CD14-positive monocyte (primary cell): ENCODE measurements around the gene MED29. TPM values are rescaled to one million over a fixed set of nuclear protein-coding genes. Genes with fewer than 3 reads are reported as not detected.

Source experiments
- DNase-seq, 3 donors: peaks; one replicate each; pipeline ENCODE4 v3.0.0-alpha.2; 2011 to 2022
- H2AFZ ChIP-seq: 2 replicates; pipeline ENCODE4 v1.6.0; 2012; ENCODE audit warnings: mild to moderate bottlenecking, low read depth, low read length, inconsistent platforms; ENCODE audit not compliant: insufficient read depth, poor library complexity, severe bottlenecking
- H3K27ac ChIP-seq, 2 donors: 1 replicate in 1 of 2; 2 replicates in 1 of 2; pipeline ENCODE4 v1.5.1; 2012 to 2013; ENCODE audit warnings: low read length in 2 of 2, control low read depth in 1 of 2, inconsistent platforms in 1 of 2, low read depth in 1 of 2, mild to moderate bottlenecking in 1 of 2
- H3K27me3 ChIP-seq, 2 donors: one replicate each; pipeline versions ENCODE4 v1.6.0 to v1.6.1; 2011 to 2013; ENCODE audit warnings: low read length in 2 of 2; ENCODE audit not compliant: control insufficient read depth in 2 of 2, insufficient read depth in 2 of 2
- H3K36me3 ChIP-seq, 2 donors: replicated peaks in 1 of 2; 1 replicate in 1 of 2; 2 replicates in 1 of 2; pipeline versions ENCODE4 v1.5.1 to v1.6.1; 2012 to 2013; ENCODE audit warnings: low read length in 2 of 2, control low read depth in 1 of 2, inconsistent platforms in 1 of 2, mild to moderate bottlenecking in 1 of 2; ENCODE audit not compliant: insufficient read depth in 2 of 2, control insufficient read depth in 1 of 2
- H3K4me1 ChIP-seq, 2 donors: 1 replicate in 1 of 2; 2 replicates in 1 of 2; pipeline versions ENCODE4 v1.5.1 to v1.6.1; 2012 to 2013; ENCODE audit warnings: low read length in 2 of 2, control low read depth in 1 of 2, inconsistent platforms in 1 of 2, mild to moderate bottlenecking in 1 of 2, moderate library complexity in 1 of 2; ENCODE audit not compliant: insufficient read depth in 2 of 2, control insufficient read depth in 1 of 2
- H3K4me2 ChIP-seq: replicated peaks from 2 replicates; pipeline ENCODE3; 2012; ENCODE audit warnings: low read length, moderate library complexity, mild to moderate bottlenecking; ENCODE audit not compliant: poor library complexity, severe bottlenecking; ENCODE audit errors: extremely low read depth
- H3K4me3 ChIP-seq, 3 experiments: fragments of 200-600 bp in 1 of 3; sonication (generic) in 1 of 3; replicated peaks in 1 of 3; 1 replicate in 2 of 3; 2 replicates in 1 of 3; pipeline ENCODE4 v1.5.1; 2011 to 2013; ENCODE audit warnings: low read length in 3 of 3, mild to moderate bottlenecking in 3 of 3, control low read depth in 2 of 3, low read depth in 2 of 3, inconsistent platforms in 1 of 3, moderate library complexity in 1 of 3
- H3K79me2 ChIP-seq: 2 replicates; pipeline ENCODE4 v1.6.0; 2012; ENCODE audit warnings: mild to moderate bottlenecking, control low read depth, inconsistent platforms, low read length, moderate library complexity; ENCODE audit not compliant: insufficient read depth
- H3K9ac ChIP-seq: 2 replicates; pipeline ENCODE4 v1.6.0; 2017; ENCODE audit warnings: low read length, mild to moderate bottlenecking; ENCODE audit not compliant: insufficient read depth, poor library complexity, severe bottlenecking
- H3K9me3 ChIP-seq, 2 donors: replicated peaks in 1 of 2; 1 replicate in 1 of 2; 2 replicates in 1 of 2; pipeline versions ENCODE4 v1.5.1 to v1.6.1; 2012 to 2013; ENCODE audit warnings: low read length in 2 of 2, control low read depth in 1 of 2; ENCODE audit not compliant: control insufficient read depth in 1 of 2, insufficient read depth in 1 of 2
- H4K20me1 ChIP-seq: 2 replicates; pipeline ENCODE4 v1.6.0; 2012; ENCODE audit warnings: mild to moderate bottlenecking, low read length, control low read depth, moderate library complexity; ENCODE audit not compliant: insufficient read depth
- H3K27ac Mint-ChIP-seq, 7 donors: one replicate each; pipeline ENCODE4 v1.8.0; 2020; ENCODE audit warnings: mild to moderate bottlenecking in 7 of 7, mixed read lengths in 7 of 7, moderate library complexity in 6 of 7, inconsistent platforms in 2 of 7
- H3K27me3 Mint-ChIP-seq, 3 donors: one replicate each; pipeline ENCODE4 v1.8.0; 2021 to 2022; ENCODE audit warnings: low read depth in 3 of 3, mild to moderate bottlenecking in 3 of 3, mixed read lengths in 3 of 3, moderate library complexity in 3 of 3, inconsistent platforms in 1 of 3
- H3K36me3 Mint-ChIP-seq, 2 donors: one replicate each; pipeline ENCODE4 v1.8.0; 2020; ENCODE audit warnings: mixed read lengths in 2 of 2, inconsistent platforms in 1 of 2, mild to moderate bottlenecking in 1 of 2
- H3K4me1 Mint-ChIP-seq: one replicate; pipeline ENCODE4 v1.8.0; 2020; ENCODE audit warnings: mild to moderate bottlenecking, mixed read lengths
- H3K4me3 Mint-ChIP-seq, 2 donors: one replicate each; pipeline ENCODE4 v1.8.0; 2020; ENCODE audit warnings: mild to moderate bottlenecking in 2 of 2, mixed read lengths in 2 of 2, moderate library complexity in 1 of 2
- H3K9me3 Mint-ChIP-seq, 7 donors: one replicate each; pipeline ENCODE4 v1.8.0; 2020 to 2022; ENCODE audit warnings: mixed read lengths in 7 of 7, mild to moderate bottlenecking in 6 of 7, moderate library complexity in 6 of 7, inconsistent platforms in 2 of 7
- CTCF ChIP-seq: fragments of 200-600 bp; IDR thresholded peaks from one replicate; pipeline ENCODE4 v1.8.0; 2022; ENCODE audit warnings: antibody characterized with exemption, mild to moderate bottlenecking
- whole genome bisulfite sequencing: methylation state at CpG from one replicate; pipeline ENCODE4 v1.1.5; 2013; ENCODE audit warnings: missing lambda C conversion rate; ENCODE audit not compliant: insufficient coverage; 5-methylcytosine and 5-hydroxymethylcytosine counted together
- intact Hi-C, 2 donors: fragments of 100-400 bp; cut with micrococcal nuclease; formaldehyde crosslinking; loops; one replicate each; pipeline versions ENCODE4 v1.15.0 to v1.15.1; 2023
- polyA plus RNA-seq, 3 donors: library from polyadenylated mRNA; depleted of rRNA in 1 of 3; unstranded in 2 of 3; stranded (reverse) in 1 of 3; fragments of 300-500 nt in 2 of 3; fragments of >200 nt in 1 of 3; fragmentation: Illumina TruSeq in 2 of 3; gene quantifications; 1 replicate in 2 of 3; 2 replicates in 1 of 3; pipeline ENCODE4 v1.2.3, GENCODE V29; 2012 to 2021

MED29 gene
- polyA plus RNA-seq, 3 donors: 35.8 to 38.2 (median 37.0) TPM

- no peak overlapping the region for H3K4me3 Mint-ChIP-seq
- peaks cover 24% of the 10 kb centered on the region for H3K79me2 ChIP-seq
- no peak overlapping the region for H3K9ac ChIP-seq
- H3K36me3 ChIP-seq: peaks cover 13 to 14% of the 10 kb centered on the region in 2 donors
- no peaks in the 10 kb centered on the region for H3K9me3 ChIP-seq
- H3K27ac Mint-ChIP-seq: no peak overlapping the region
- no peak overlapping the region for H3K27ac ChIP-seq
- peaks cover 31% of the 10 kb centered on the region for H3K4me1 Mint-ChIP-seq
- no peak overlapping the region for H3K4me3 ChIP-seq
- H3K9me3 Mint-ChIP-seq: peaks cover 0 to 2% (median 0%) of the 10 kb centered on the region in 7 donors
- H3K36me3 Mint-ChIP-seq: peaks cover 17 to 18% of the 10 kb centered on the region in 2 donors
- intact Hi-C loops: loop anchor here (5.0 kb wide), 2 partner anchors 94 to 96 kb away; partner anchors contain the start of genes EID2B (in 1 of the 2) and SAMD4B (in 1 of the 2)
- H4K20me1 ChIP-seq: peaks cover 19% of the 10 kb centered on the region
- no peak for DNase-seq
- no peak overlapping the region for H3K4me2 ChIP-seq
- peaks cover 24 to 27% of the 10 kb centered on the region in 2 donors for H3K4me1 ChIP-seq
- H2AFZ ChIP-seq: no peak overlapping the region
- 100% methylated on average over 2 of the region's 9 CpGs for WGBS
- H3K27me3 Mint-ChIP-seq: peaks cover 6 to 15% (median 12%) of the 10 kb centered on the region in 3 donors
- TF ChIP-seq CTCF: no peak
- peaks cover 0 to 2% of the 10 kb centered on the region in 2 donors for H3K27me3 ChIP-seq
These were observed 47.2 kb downstream of the MED29 start for GRCh38 chr19:39438270-39438934.

- peak overlapping the region; percentile 79 for H3K4me2 ChIP-seq
- H3K4me1 ChIP-seq: peaks cover 36 to 40% of the 10 kb centered on the region in 2 donors
- Mint-ChIP-seq H3K27ac (peak overlapping the region; percentile 89 to 100 (median 99)), H3K36me3 (peaks cover 16 to 20% of the 10 kb centered on the region in 2 donors), H3K27me3 (peaks cover 0 to 5% (median 3%) of the 10 kb centered on the region in 3 donors), H3K4me1 (peaks cover 53% of the 10 kb centered on the region), H3K9me3 (peaks cover 0 to 3% (median 0%) of the 10 kb centered on the region in 7 donors), H3K4me3 (peak overlapping the region; percentile 97 to 98)
- no peaks in the 10 kb centered on the region for H3K9me3 ChIP-seq
- H3K79me2 ChIP-seq: peaks cover 52% of the 10 kb centered on the region
- H3K27me3 ChIP-seq: no peaks in the 10 kb centered on the region
- intact Hi-C loops: loop anchor here (2.0 to 10.0 kb wide), 3 partner anchors 58 to 93 kb away; partner anchors contain the start of gene EID2B (in 1 of the 2)
- TF ChIP-seq CTCF: no peak
- peaks cover 4 to 18% of the 10 kb centered on the region in 2 donors for H3K36me3 ChIP-seq
- peak overlapping the region; percentile 55 to 100 (median 95) for H3K4me3 ChIP-seq
- H4K20me1 ChIP-seq: peaks cover 22% of the 10 kb centered on the region
- WGBS: 0% methylated on average over 3 of the region's 17 CpGs
- peak overlapping the region; percentile 94 to 100 for H3K27ac ChIP-seq
- H2AFZ ChIP-seq: peak overlapping the region; percentile 77
- peak overlapping the region; percentile 98 for H3K9ac ChIP-seq
- no peak for DNase-seq
These were observed 53.5 kb downstream of the MED29 start for GRCh38 chr19:39444598-39445195.
